RWPE1 (cell line): Measurements from ENCODE around the gene LONP2.
A peak's percentile ranks its signal among the peaks of the same experiment; 100 is the strongest.
"Not testable (repeated sequence)": the region's sequence is repeated elsewhere in the genome, so short reads cannot be mapped to it uniquely, and the experiment has no call there.

ENCODE experiments used
- CTCF ChIA-PET: fragments of 350-600 bp; sonication (Branson Sonifier 250); formaldehyde crosslinking; extraction: SDS; loops from one replicate; lab custom pipeline; 2021; lab: Yijun Ruan, JAX
- POLR2A ChIA-PET: fragments of 400-600 bp; formaldehyde crosslinking; extraction: SDS; loops from one replicate; lab custom pipeline; 2020; ENCODE audit warnings: antibody characterized with exemption; ENCODE audit not compliant: low non-redundant PET; lab: Yijun Ruan, JAX
- DNase-seq: peaks from one replicate; pipeline ENCODE4 v3.0.0; 2012; ENCODE audit warnings: low spot score
- H3K27ac ChIP-seq: fragments of 450-650 bp; 2 replicates; pipeline ENCODE4 v1.5.1; 2017
- CTCF ChIP-seq: fragments of 450-650 bp; conservative IDR thresholded peaks from 2 replicates; pipeline ENCODE4 v1.5.1; 2017; ENCODE audit warnings: low read depth, mild to moderate bottlenecking

LONP2 gene

GRCh38 chr16:48371393-48371780 is 127.3 kb downstream of the LONP2 start:
- ChIA-PET CTCF (no interaction called here), POLR2A (no interaction called here)
- TF ChIP-seq CTCF = no peak
- DNase-seq = no peak
- H3K27ac ChIP-seq = no peak overlapping the region

- no peak overlapping the region for H3K27ac ChIP-seq
- no peak for TF ChIP-seq CTCF
- DNase-seq = no peak
- CTCF ChIA-PET = no interaction called here
- POLR2A ChIA-PET = no interaction called here
Observed at GRCh38 chr16:48372744-48373143, 128.6 kb downstream of the LONP2 start.

- ChIA-PET CTCF (no interaction called here), POLR2A (no interaction called here)
- H3K27ac ChIP-seq = no peak overlapping the region
- TF ChIP-seq CTCF = no peak
- DNase-seq = no peak
Observed at GRCh38 chr16:48373258-48374029, 129.3 kb downstream of the LONP2 start.

- H3K27ac ChIP-seq = no peak overlapping the region
- DNase-seq = no peak
- ChIA-PET POLR2A (no interaction called here), CTCF (no interaction called here)
- no peak for TF ChIP-seq CTCF
Observed at GRCh38 chr16:48374255-48374654, 130.2 kb downstream of the LONP2 start.

- H3K27ac ChIP-seq = peak overlapping the region; percentile 68
- not testable (repeated sequence) for DNase-seq
- ChIA-PET CTCF (interaction anchor here (0.6 to 1.1 kb wide), 4 partner anchors 25 to 253 kb away, joined by 3 to 7 read pairs (median 4); no protein-coding TSS in a partner anchor), POLR2A (interaction anchor here (0.6 kb wide), 1 partner anchor 15 kb away, joined by 4 read pairs; no protein-coding TSS in a partner anchor)
Observed at GRCh38 chr16:48377301-48377700, 133.2 kb downstream of the LONP2 start.

GRCh38 chr16:48378276-48378675 is 134.2 kb downstream of the LONP2 start:
- peak overlapping the region; percentile 68 for H3K27ac ChIP-seq
- ChIA-PET POLR2A (no interaction called here), CTCF (no interaction called here)
- DNase-seq = no peak
- no peak for TF ChIP-seq CTCF

- ChIA-PET CTCF (no interaction called here), POLR2A (no interaction called here)
- no peak for DNase-seq
Observed at GRCh38 chr16:48378836-48379235, 134.7 kb downstream of the LONP2 start.

More at GRCh38 chr16:48378836-48379235, 134.7 kb downstream of the LONP2 start:
- TF ChIP-seq CTCF = no peak
- no peak overlapping the region for H3K27ac ChIP-seq
